ENCODE measurements around the gene NRROS. TPM values are rescaled to one million over a fixed set of nuclear protein-coding genes. Genes with fewer than 3 reads are reported as not detected.
A peak's percentile ranks its signal among the peaks of the same experiment; 100 is the strongest.

NRROS gene
- total RNA-seq, 1 donor from 2014 or later = 1.5 TPM

- peak overlapping the region; percentile 93 for H3K27ac Mint-ChIP-seq (ENCODE audit: unreplicated experiment)
Measured at GRCh38 chr3:196620161-196620604, 19.3 kb upstream of the NRROS start.

GRCh38 chr3:196620684-196621083 is 18.8 kb upstream of the NRROS start:
- no peak for TF ChIP-seq CTCF (conservative IDR thresholded peaks at IDR 0.05)
- no peaks in the 10 kb centered on the region for H3K27me3 Mint-ChIP-seq (ENCODE audit: low read depth)
- H3K36me3 Mint-ChIP-seq (ENCODE audit: low read depth) = no peaks in the 10 kb centered on the region
- H3K4me3 Mint-ChIP-seq = no peak overlapping the region
- H3K9me3 Mint-ChIP-seq = no peaks in the 10 kb centered on the region
- no peak overlapping the region for H3K27ac Mint-ChIP-seq (ENCODE audit: unreplicated experiment)
- peaks cover 35% of the 10 kb centered on the region for H3K4me1 Mint-ChIP-seq
- no peak for DNase-seq (ENCODE audit: low read depth, low spot score)

More at GRCh38 chr3:196620161-196620604, 19.3 kb upstream of the NRROS start:
- Mint-ChIP-seq H3K4me3 (no peak overlapping the region), H3K27me3 (ENCODE audit: low read depth) (no peaks in the 10 kb centered on the region), H3K36me3 (ENCODE audit: low read depth) (no peaks in the 10 kb centered on the region), H3K4me1 (peaks cover 32% of the 10 kb centered on the region), H3K9me3 (no peaks in the 10 kb centered on the region)
- no peak for DNase-seq (ENCODE audit: low read depth, low spot score)
- no peak for TF ChIP-seq CTCF (conservative IDR thresholded peaks at IDR 0.05)

GRCh38 chr3:196621611-196622010 is 17.9 kb upstream of the NRROS start:
- TF ChIP-seq CTCF (conservative IDR thresholded peaks at IDR 0.05) = no peak
- DNase-seq (ENCODE audit: low read depth, low spot score) = no peak
- peaks cover 35% of the 10 kb centered on the region for H3K4me1 Mint-ChIP-seq
- no peak overlapping the region for H3K27ac Mint-ChIP-seq (ENCODE audit: unreplicated experiment)
- H3K36me3 Mint-ChIP-seq (ENCODE audit: low read depth) = no peaks in the 10 kb centered on the region
- H3K9me3 Mint-ChIP-seq = no peaks in the 10 kb centered on the region
- H3K27me3 Mint-ChIP-seq (ENCODE audit: low read depth) = no peaks in the 10 kb centered on the region
- H3K4me3 Mint-ChIP-seq = no peak overlapping the region

- no peaks in the 10 kb centered on the region for H3K27me3 Mint-ChIP-seq (ENCODE audit: low read depth)
- peaks cover 34% of the 10 kb centered on the region for H3K4me1 Mint-ChIP-seq
- no peaks in the 10 kb centered on the region for H3K36me3 Mint-ChIP-seq (ENCODE audit: low read depth)
- TF ChIP-seq CTCF (conservative IDR thresholded peaks at IDR 0.05) = no peak
- H3K4me3 Mint-ChIP-seq = peak overlapping the region; percentile 20
- no peak for DNase-seq (ENCODE audit: low read depth, low spot score)
- H3K9me3 Mint-ChIP-seq = no peaks in the 10 kb centered on the region
- peak overlapping the region; percentile 92 for H3K27ac Mint-ChIP-seq (ENCODE audit: unreplicated experiment)
Measured at GRCh38 chr3:196624067-196624790, 15.3 kb upstream of the NRROS start.

GRCh38 chr3:196624907-196625306 is 14.6 kb upstream of the NRROS start:
- no peak for DNase-seq (ENCODE audit: low read depth, low spot score)
- no peaks in the 10 kb centered on the region for H3K9me3 Mint-ChIP-seq
- peaks cover 32% of the 10 kb centered on the region for H3K4me1 Mint-ChIP-seq
- no peak overlapping the region for H3K27ac Mint-ChIP-seq (ENCODE audit: unreplicated experiment)
- H3K4me3 Mint-ChIP-seq = no peak overlapping the region
- H3K27me3 Mint-ChIP-seq (ENCODE audit: low read depth) = no peaks in the 10 kb centered on the region
- H3K36me3 Mint-ChIP-seq (ENCODE audit: low read depth) = no peaks in the 10 kb centered on the region
- TF ChIP-seq CTCF (conservative IDR thresholded peaks at IDR 0.05) = no peak

All from neural crest cell (in vitro differentiated cells).